OCI-LY3 (cell line): ENCODE data around the gene SHLD2.
"Not testable (repeated sequence)": the region's sequence is repeated elsewhere in the genome, so short reads cannot be mapped to it uniquely, and the experiment has no call there.

Experiments
- CTCF ChIP-seq: fragments of 200-600, 300-600 bp; sonication (generic); IDR thresholded peaks from 2 replicates; pipeline ENCODE4 v1.5.1; 2014; ENCODE audit warnings: antibody characterized with exemption, low read length, low read depth
- EZH2phosphoT487 ChIP-seq: fragments of 200-600 bp; shearing (Covaris generic); IDR thresholded peaks from 2 replicates; pipeline ENCODE4 v1.6.1; 2018; ENCODE audit warnings: antibody characterized with exemption, mixed run types, low read depth

- not testable (repeated sequence) for TF ChIP-seq EZH2phosphoT487, CTCF
Observed at GRCh38 chr10:87204801-87205200, 109.8 kb downstream of the SHLD2 start.
